Measurements from ENCODE around the gene PFKFB4. TPM values are rescaled to one million over a fixed set of nuclear protein-coding genes. Genes with fewer than 3 reads are reported as not detected.

Gene PFKFB4
- total and polyA plus RNA-seq, 10 of the 15 experiments (the other 5 are each of a cell fraction or from before 2014, with no cell fraction given), result 0.37 to 89.1 (median 5.2) TPM

DNA sequence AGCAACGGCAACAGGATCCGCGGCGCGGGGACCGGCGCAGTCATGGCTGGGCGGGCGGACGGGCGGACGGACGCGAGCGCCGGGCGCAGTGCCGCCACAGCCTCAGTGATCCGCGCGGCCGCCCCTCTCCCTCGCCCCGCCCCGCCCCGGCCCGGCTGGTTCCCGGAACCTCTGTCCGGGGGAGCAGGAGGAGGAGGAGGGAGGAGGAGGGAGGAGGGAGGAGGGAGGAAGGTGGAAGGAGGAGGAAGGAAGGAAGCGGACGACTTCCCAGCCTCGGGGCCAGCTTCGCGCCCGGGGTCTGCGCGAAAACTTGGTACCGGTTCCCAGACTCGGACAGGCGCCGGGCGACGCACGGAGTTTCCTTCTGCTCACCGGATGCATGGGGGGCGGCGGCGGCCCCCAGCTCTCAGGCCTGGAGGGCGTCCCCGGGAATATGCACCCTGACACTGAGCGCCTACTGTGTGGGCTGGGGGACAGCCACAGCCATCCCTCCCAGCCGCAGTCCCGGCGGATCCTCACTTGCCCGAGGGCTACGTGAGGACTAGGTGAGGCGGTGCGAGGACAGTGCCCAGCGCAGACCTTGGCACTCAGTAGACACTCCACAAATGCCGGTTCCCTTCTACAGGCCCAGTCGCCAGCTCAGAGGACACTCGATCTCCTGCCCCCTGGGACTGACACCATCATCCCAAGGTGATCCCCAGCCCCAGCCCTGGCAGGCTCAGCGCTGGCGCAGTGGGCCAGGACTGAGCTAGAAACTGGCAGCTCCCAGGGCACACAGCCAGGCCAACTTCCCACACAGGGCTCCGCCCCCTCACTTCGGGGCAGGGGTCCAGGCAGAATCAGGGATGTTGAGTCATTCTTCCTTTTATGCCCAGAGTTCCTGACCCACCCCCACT lies 52.3 kb downstream of the PFKFB4 start, which contains the start of gene SHISA5:
Gene SHISA5, minus strand, starts transcription at position 124 of the 896 bp plus-strand sequence. Its CDS starts 80 bp downstream, at position 44.
- in situ Hi-C loops (cut with MboI) (no loop called here), intact Hi-C loops (cut with micrococcal nuclease; ENCODE audit: unreplicated experiment) (no loop called here)
- WGBS (ENCODE audit: insufficient coverage, insufficient replicate concordance, low lambda C conversion rate, missing lambda C conversion rate), result 14% methylated on average over 50 of the region's 66 CpGs
- ChIA-PET CTCF (interaction anchor here (0.9 to 3.0 kb wide), 4 partner anchors 32 to 159 kb away, joined by 3 to 13 read pairs (median 9); partner anchors contain the start of gene CELSR3), RAD21 (ENCODE audit: unreplicated experiment) (interaction anchor here (1.0 kb wide), 1 partner anchor 31 kb away, joined by 3 read pairs; no protein-coding TSS in a partner anchor), POLR2A (interaction anchor here (0.6 to 1.2 kb wide), 2 partner anchors 10 to 32 kb away, joined by 3 read pairs; no protein-coding TSS in a partner anchor), SMC1A (ENCODE audit: uncharacterized antibody, unreplicated experiment) (interaction anchor here (0.9 to 1.3 kb wide), 5 partner anchors 32 to 104 kb away, joined by 3 to 5 read pairs (median 3); no protein-coding TSS in a partner anchor)
- ATAC-seq (peak; percentile 83), FAIRE-seq (no peak), DNase-seq (ENCODE audit: low read depth, low spot score) (no peak)
- H3K4me2 ChIP-seq (ENCODE audit: control insufficient read depth, insufficient read depth), result peak within 1 kb of the TSS; percentile 96
- no peaks in the 10 kb centered on the region for H3K27me3 ChIP-seq (replicated peaks in 1 of 2; ENCODE audit: control insufficient read depth in 2 of 2, insufficient read depth in 2 of 2, low read length in 1 of 2)
- peak within 1 kb of the TSS; percentile 70 for H3K9ac ChIP-seq (ENCODE audit: control insufficient read depth, insufficient read depth, low read length)
- TF ChIP-seq, protein P1, sequence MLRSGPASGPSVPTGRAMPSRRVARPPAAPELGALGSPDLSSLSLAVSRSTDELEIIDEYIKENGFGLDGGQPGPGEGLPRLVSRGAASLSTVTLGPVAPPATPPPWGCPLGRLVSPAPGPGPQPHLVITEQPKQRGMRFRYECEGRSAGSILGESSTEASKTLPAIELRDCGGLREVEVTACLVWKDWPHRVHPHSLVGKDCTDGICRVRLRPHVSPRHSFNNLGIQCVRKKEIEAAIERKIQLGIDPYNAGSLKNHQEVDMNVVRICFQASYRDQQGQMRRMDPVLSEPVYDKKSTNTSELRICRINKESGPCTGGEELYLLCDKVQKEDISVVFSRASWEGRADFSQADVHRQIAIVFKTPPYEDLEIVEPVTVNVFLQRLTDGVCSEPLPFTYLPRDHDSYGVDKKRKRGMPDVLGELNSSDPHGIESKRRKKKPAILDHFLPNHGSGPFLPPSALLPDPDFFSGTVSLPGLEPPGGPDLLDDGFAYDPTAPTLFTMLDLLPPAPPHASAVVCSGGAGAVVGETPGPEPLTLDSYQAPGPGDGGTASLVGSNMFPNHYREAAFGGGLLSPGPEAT (IDR thresholded peaks at IDR 0.05; ENCODE audit: low read depth), result no peak
- TF ChIP-seq TAF1 (IDR thresholded peaks at IDR 0.05; ENCODE audit: borderline replicate concordance, low read depth, low read length) (peak; percentile 32; the same call in 1 of the 2 replicates), NFXL1 (IDR thresholded peaks at IDR 0.05; ENCODE audit: borderline replicate concordance) (peak; percentile 95), SP1 (IDR thresholded peaks at IDR 0.05; ENCODE audit: low read depth, low read length) (no peak), IKZF1 (conservative IDR thresholded peaks at IDR 0.05) (peak; percentile 60; the same call in 1 of the 2 replicates), LARP7 (IDR thresholded peaks at IDR 0.05) (peak; percentile 15; the same call in 1 of the 2 replicates), EED (IDR thresholded peaks at IDR 0.05; ENCODE audit: low read depth) (peak; percentile 39; the same call in 1 of the 2 replicates), CBX5 (IDR thresholded peaks at IDR 0.05; ENCODE audit: low read depth) (no peak), POLR2A (IDR thresholded peaks at IDR 0.05; ENCODE audit: low read depth, low read length) (peak; percentile 71), TCF7 (IDR thresholded peaks at IDR 0.05; ENCODE audit: borderline replicate concordance) (no peak), BMI1 (IDR thresholded peaks at IDR 0.05; ENCODE audit: borderline replicate concordance) (no peak), CUX1 (IDR thresholded peaks at IDR 0.05; ENCODE audit: insufficient replicate concordance, low read depth, low read length) (no peak)
- no peaks in the 10 kb centered on the region for H4K20me1 ChIP-seq (ENCODE audit: control insufficient read depth, insufficient read depth)
- peak within 1 kb of the TSS; percentile 93 for H2AFZ ChIP-seq (ENCODE audit: control insufficient read depth, low read depth, low read length)
- BruUV-seq (replicated peaks), result no TSS peak
- no peak within 1 kb of the TSS for H3K27ac ChIP-seq (ENCODE audit: control insufficient read depth, insufficient read depth)
- no peaks in the 10 kb centered on the region for H3K79me2 ChIP-seq (ENCODE audit: control insufficient read depth, insufficient read depth, low read length)
- H3K36me3 ChIP-seq (ENCODE audit: control insufficient read depth in 2 of 2, insufficient read depth in 2 of 2, low read length in 1 of 2), result no peaks in the 10 kb centered on the region
- H3K4me3 ChIP-seq, result peak within 1 kb of the TSS; percentile 73
- peaks cover 6% of the 10 kb centered on the region for H3K4me1 ChIP-seq (ENCODE audit: control insufficient read depth, insufficient read depth, low read length)
- no peaks in the 10 kb centered on the region for H3K9me3 ChIP-seq (replicated peaks; ENCODE audit: control insufficient read depth, insufficient read depth, low read length)
